Trophoblast cell (in vitro differentiated cells and primary cell): Measurements from ENCODE around the gene LMF1.

ENCODE experiments used
- DNase-seq, 2 donors: peaks; one replicate each; pipeline ENCODE4 v3.0.0-alpha.2; 2016
- H2AFZ ChIP-seq: 2 replicates; pipeline ENCODE4 v1.6.1; 2013; ENCODE audit warnings: low read length, moderate library complexity, mild to moderate bottlenecking; ENCODE audit not compliant: insufficient read depth, poor library complexity
- H2AK5ac ChIP-seq: 2 replicates; pipeline ENCODE4 v1.6.1; 2013; ENCODE audit warnings: mild to moderate bottlenecking, low read length
- H2BK120ac ChIP-seq: 2 replicates; pipeline ENCODE4 v1.6.1; 2013; ENCODE audit warnings: low read length, mild to moderate bottlenecking, moderate library complexity; ENCODE audit not compliant: insufficient read depth, poor library complexity
- H2BK12ac ChIP-seq: 2 replicates; pipeline ENCODE4 v1.6.1; 2013; ENCODE audit warnings: mild to moderate bottlenecking, low read length, moderate library complexity
- H2BK5ac ChIP-seq: 2 replicates; pipeline ENCODE4 v1.6.1; 2013; ENCODE audit warnings: low read length, low read depth, moderate library complexity, mild to moderate bottlenecking; ENCODE audit not compliant: poor library complexity
- H3K14ac ChIP-seq: 2 replicates; pipeline ENCODE4 v1.6.1; 2013; ENCODE audit warnings: mild to moderate bottlenecking, low read length
- H3K18ac ChIP-seq: 2 replicates; pipeline ENCODE4 v1.6.1; 2013; ENCODE audit warnings: mild to moderate bottlenecking, low read length
- H3K23ac ChIP-seq: 2 replicates; pipeline ENCODE4 v1.6.1; 2013; ENCODE audit warnings: low read length
- H3K27ac ChIP-seq: 2 replicates; pipeline ENCODE4 v1.5.1; 2013; ENCODE audit warnings: low read depth, mild to moderate bottlenecking, inconsistent platforms, low read length, moderate library complexity
- H3K27me3 ChIP-seq: 2 replicates; pipeline ENCODE4 v1.6.1; 2013; ENCODE audit warnings: inconsistent platforms, mild to moderate bottlenecking, low read length, moderate library complexity; ENCODE audit not compliant: insufficient read depth
- H3K36me3 ChIP-seq, 2 experiments: 1 replicate in 1 of 2; 2 replicates in 1 of 2; pipeline ENCODE4 v1.6.1; 2013; ENCODE audit warnings: low read length in 2 of 2, mild to moderate bottlenecking in 2 of 2, moderate library complexity in 1 of 2; ENCODE audit not compliant: insufficient read depth in 2 of 2, control insufficient read depth in 1 of 2
- H3K4ac ChIP-seq: 2 replicates; pipeline ENCODE4 v1.6.1; 2013; ENCODE audit warnings: low read depth, mild to moderate bottlenecking, low read length, moderate library complexity
- H3K4me1 ChIP-seq, 2 experiments: 1 replicate in 1 of 2; 2 replicates in 1 of 2; pipeline ENCODE4 v1.6.1; 2013; ENCODE audit warnings: low read length in 2 of 2, mild to moderate bottlenecking in 2 of 2, moderate library complexity in 1 of 2; ENCODE audit not compliant: insufficient read depth in 2 of 2, control insufficient read depth in 1 of 2
- H3K4me2 ChIP-seq: 2 replicates; pipeline ENCODE4 v1.6.1; 2013; ENCODE audit warnings: inconsistent platforms, mild to moderate bottlenecking, low read length, moderate library complexity
- H3K4me3 ChIP-seq: 2 replicates; pipeline ENCODE4 v1.5.1; 2013; ENCODE audit warnings: mild to moderate bottlenecking, low read depth, low read length, inconsistent platforms
- H3K79me1 ChIP-seq: one replicate; pipeline ENCODE4 v1.6.1; 2013; ENCODE audit warnings: low read length
- H3K79me2 ChIP-seq: 2 replicates; pipeline ENCODE4 v1.6.1; 2013; ENCODE audit warnings: low read length, mild to moderate bottlenecking; ENCODE audit not compliant: control insufficient read depth, insufficient read depth, poor library complexity
- H3K9ac ChIP-seq: 2 replicates; pipeline ENCODE4 v1.6.1; 2013; ENCODE audit warnings: mild to moderate bottlenecking, low read length
- H3K9me3 ChIP-seq: 2 replicates; pipeline ENCODE4 v1.6.1; 2013; ENCODE audit warnings: low read depth, mild to moderate bottlenecking, control low read depth, inconsistent platforms, low read length; ENCODE audit not compliant: insufficient read depth
- H4K12ac ChIP-seq: 2 replicates; pipeline ENCODE4 v1.6.1; 2013; ENCODE audit warnings: low read depth, mild to moderate bottlenecking, low read length, moderate library complexity
- H4K8ac ChIP-seq: 2 replicates; pipeline ENCODE4 v1.6.1; 2013; ENCODE audit warnings: low read depth, mild to moderate bottlenecking, low read length, moderate library complexity
- H4K91ac ChIP-seq: one replicate; pipeline ENCODE4 v1.6.1; 2013; ENCODE audit warnings: low read depth, mild to moderate bottlenecking, low read length, moderate library complexity
- WGBS: extraction: QIAGEN DNeasy Blood & Tissue Kit; methylation state at CpG from one replicate; pipeline ENCODE4 v1.1.7; 2013; ENCODE audit warnings: missing lambda C conversion rate; ENCODE audit not compliant: insufficient read length, insufficient coverage; ENCODE audit errors: extremely low coverage; 5-methylcytosine and 5-hydroxymethylcytosine counted together

The LMF1 gene

DNA sequence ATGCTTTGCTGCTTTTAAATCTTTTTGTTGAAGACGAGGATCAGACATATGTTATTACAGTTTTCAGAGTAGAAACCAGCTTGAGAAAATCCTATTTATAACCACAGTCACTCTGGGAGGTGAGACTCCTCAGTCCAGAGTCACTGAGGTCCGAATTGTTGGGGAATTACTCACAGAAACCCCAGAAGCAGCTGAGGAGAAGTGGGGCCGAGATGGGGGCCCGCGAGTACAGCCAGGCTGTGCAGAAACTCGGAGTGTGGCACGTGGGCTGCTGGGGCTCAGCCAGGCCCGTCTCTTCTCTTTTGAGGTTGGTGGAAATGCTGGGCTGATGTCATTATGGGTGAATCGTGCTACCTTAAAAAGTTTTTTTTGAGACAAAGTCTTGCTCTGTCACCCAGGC is 155.8 kb downstream of the LMF1 start:
- Histone ChIP-seq H2BK5ac (no peak overlapping the region), H3K14ac (no peak overlapping the region), H3K23ac (no peak overlapping the region), H3K4me3 (no peak overlapping the region), H3K4me1 (peaks cover 4% of the 10 kb centered on the region in 2 experiments), H3K18ac (no peak overlapping the region), H4K12ac (no peak overlapping the region), H3K4ac (no peak overlapping the region), H2AFZ (no peak overlapping the region), H3K9me3 (peaks cover 16% of the 10 kb centered on the region), H3K36me3 (no peaks in the 10 kb centered on the region), H3K9ac (no peak overlapping the region), H2AK5ac (no peak overlapping the region), H2BK120ac (no peak overlapping the region), H3K27ac (no peak overlapping the region), H3K79me2 (no peaks in the 10 kb centered on the region), H4K91ac (no peak overlapping the region), H4K8ac (no peak overlapping the region), H3K27me3 (no peaks in the 10 kb centered on the region), H3K4me2 (no peak overlapping the region), H2BK12ac (no peak overlapping the region), H3K79me1 (no peaks in the 10 kb centered on the region)
- no peak for DNase-seq
- WGBS = no CpG with 5 or more reads among the region's 9 CpGs

DNA sequence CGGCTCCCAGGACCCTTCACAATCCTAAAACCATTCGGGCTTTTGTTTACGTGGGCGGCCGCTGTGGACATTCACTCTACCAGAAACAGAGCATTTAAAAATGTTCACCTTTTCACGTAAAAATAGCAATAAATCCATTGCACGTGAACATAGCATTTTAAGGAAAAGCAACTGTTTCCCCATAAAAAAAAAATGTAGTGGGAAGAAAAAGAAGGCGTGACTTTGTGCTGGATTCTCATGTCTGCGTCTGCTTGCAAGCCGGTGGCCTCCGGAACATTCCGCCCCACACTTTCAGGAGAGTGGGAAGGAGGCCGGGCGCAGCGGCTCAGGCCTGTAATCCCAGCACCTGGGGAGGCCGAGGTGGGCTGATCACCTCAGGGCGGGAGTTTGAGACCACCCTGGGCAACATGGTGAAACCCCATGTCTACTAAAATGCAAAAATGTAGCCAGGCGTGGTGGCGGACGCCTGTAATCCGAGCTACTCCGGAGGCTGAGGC is 156.8 kb downstream of the LMF1 start:
- Histone ChIP-seq H3K18ac (no peak overlapping the region), H2AFZ (no peak overlapping the region), H2BK5ac (no peak overlapping the region), H2BK12ac (no peak overlapping the region), H3K27ac (no peak overlapping the region), H3K4ac (no peak overlapping the region), H4K8ac (no peak overlapping the region), H3K36me3 (no peaks in the 10 kb centered on the region), H4K91ac (no peak overlapping the region), H3K27me3 (no peaks in the 10 kb centered on the region), H3K4me2 (no peak overlapping the region), H3K14ac (no peak overlapping the region), H3K79me1 (no peaks in the 10 kb centered on the region), H2BK120ac (no peak overlapping the region), H3K23ac (no peak overlapping the region), H3K9ac (no peak overlapping the region), H2AK5ac (no peak overlapping the region), H3K9me3 (peaks cover 14% of the 10 kb centered on the region), H3K4me3 (no peak overlapping the region), H3K4me1 (peaks cover 4 to 5% of the 10 kb centered on the region in 2 experiments), H3K79me2 (no peaks in the 10 kb centered on the region), H4K12ac (no peak overlapping the region)
- no CpG with 5 or more reads among the region's 22 CpGs for WGBS
- DNase-seq = no peak

DNA sequence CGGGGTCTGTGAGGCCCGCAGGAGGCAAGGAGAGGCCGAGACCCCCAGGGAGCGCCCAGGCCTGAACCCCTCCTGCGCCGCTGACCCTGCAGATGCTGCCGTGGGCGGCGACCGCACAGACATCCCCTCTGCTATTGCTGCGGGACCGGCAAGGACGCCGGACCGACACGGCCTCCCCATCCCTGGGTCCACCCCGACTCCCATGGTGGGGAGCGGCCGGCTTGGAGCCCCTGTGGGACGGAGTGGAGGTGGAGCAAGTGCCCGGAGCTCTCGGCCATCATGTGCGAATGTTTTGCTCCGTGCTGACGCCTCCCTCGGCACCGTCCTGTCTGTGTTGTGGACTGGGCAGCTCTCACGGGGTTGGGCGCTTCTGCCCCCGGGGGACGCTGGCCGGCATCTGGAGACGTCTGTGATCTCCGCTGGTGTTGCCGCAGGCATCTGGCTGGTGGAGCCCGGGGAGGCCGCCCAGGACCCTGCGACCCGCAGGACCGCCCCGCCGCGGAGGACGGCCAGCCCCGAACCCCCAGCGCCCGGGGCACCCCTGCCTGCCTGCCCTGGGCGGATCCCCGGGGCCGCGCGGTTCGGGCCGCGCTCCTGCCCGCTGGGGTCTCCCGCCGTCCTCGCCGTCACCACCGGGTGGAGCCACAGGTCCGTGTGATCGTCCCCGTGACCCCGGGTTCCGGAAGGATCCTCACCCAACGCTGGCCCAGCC is 157.4 kb downstream of the LMF1 start:
- WGBS = no CpG with 5 or more reads among the region's 67 CpGs
- Histone ChIP-seq H3K79me1 (no peaks in the 10 kb centered on the region), H4K8ac (peak overlapping the region; percentile 44), H3K4me1 (peaks cover 7% of the 10 kb centered on the region in 2 experiments), H3K9me3 (peaks cover 12% of the 10 kb centered on the region), H2BK12ac (no peak overlapping the region), H2AK5ac (no peak overlapping the region), H3K79me2 (no peaks in the 10 kb centered on the region), H3K4me3 (no peak overlapping the region), H2AFZ (peak overlapping the region; percentile 1), H3K4me2 (peak overlapping the region; percentile 60), H4K91ac (no peak overlapping the region), H3K36me3 (no peaks in the 10 kb centered on the region), H3K9ac (no peak overlapping the region), H3K14ac (peak overlapping the region; percentile 42), H2BK5ac (no peak overlapping the region), H2BK120ac (no peak overlapping the region), H3K4ac (no peak overlapping the region), H3K27me3 (no peaks in the 10 kb centered on the region), H3K18ac (no peak overlapping the region), H3K27ac (no peak overlapping the region), H3K23ac (no peak overlapping the region), H4K12ac (peak overlapping the region; percentile 27)
- DNase-seq = peak in 1 of 2 donors; percentile 56

DNA sequence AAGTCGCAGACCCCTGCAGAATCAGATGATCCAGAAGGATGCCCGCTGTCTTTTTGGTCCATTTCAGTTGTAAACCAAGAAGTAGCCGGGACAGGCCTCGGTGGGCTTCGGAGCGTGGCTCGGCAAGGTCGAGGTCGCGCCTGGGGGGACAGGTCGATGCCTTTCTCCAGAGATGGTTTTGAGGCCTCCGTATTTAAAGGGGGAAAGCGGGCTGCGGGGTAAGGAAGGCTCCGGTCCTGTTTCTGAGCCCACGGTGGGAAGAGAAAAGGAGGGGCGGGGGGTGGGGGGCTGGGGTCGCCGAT is 162.7 kb downstream of the LMF1 start:
- Histone ChIP-seq H3K36me3 (no peaks in the 10 kb centered on the region), H2BK120ac (peak overlapping the region; percentile 3)
- no CpG with 5 or more reads among the region's 19 CpGs for WGBS

More for the DNA sequence above, 162.7 kb downstream of the LMF1 start:
- Histone ChIP-seq H2BK12ac (no peak overlapping the region), H2AFZ (peak overlapping the region; percentile 59), H3K27me3 (no peaks in the 10 kb centered on the region), H3K4ac (peak overlapping the region; percentile 16), H3K9ac (no peak overlapping the region), H3K79me1 (peaks cover 8% of the 10 kb centered on the region), H3K4me1 (peaks cover 8 to 11% of the 10 kb centered on the region in 2 experiments), H3K14ac (peak overlapping the region; percentile 5), H3K27ac (no peak overlapping the region), H3K23ac (no peak overlapping the region), H3K9me3 (peaks cover 3% of the 10 kb centered on the region), H3K4me2 (peak overlapping the region; percentile 85), H3K79me2 (peaks cover 5% of the 10 kb centered on the region), H4K8ac (peak overlapping the region; percentile 79), H3K4me3 (peak overlapping the region; percentile 68), H4K12ac (peak overlapping the region; percentile 56), H2BK5ac (no peak overlapping the region), H2AK5ac (no peak overlapping the region), H4K91ac (peak overlapping the region; percentile 77), H3K18ac (no peak overlapping the region)
- no peak for DNase-seq
